ENCODE results near the gene NTN4. TPM values are rescaled to one million over a fixed set of nuclear protein-coding genes. Genes with fewer than 3 reads are reported as not detected.

NTN4 gene
- polyA plus RNA-seq, 1 of the 3 experiments (the other 2 are of a cell fraction), result 0.08 TPM

- TF ChIP-seq ZBTB33 (IDR thresholded peaks at IDR 0.05; ENCODE audit: borderline replicate concordance, low read depth), result no peak
These were observed 163.7 kb downstream of the NTN4 start (continued) for GRCh38 chr12:95626854-95627253.

- no peak overlapping the region for H3K9ac ChIP-seq
- CTCF ChIA-PET, result interaction anchor here (1.2 to 3.3 kb wide), 3 partner anchors 185 to 193 kb away, joined by 3 to 15 read pairs (median 13); no protein-coding TSS in a partner anchor
These were observed 165.6 kb downstream of the NTN4 start for GRCh38 chr12:95625012-95625411.

More at GRCh38 chr12:95625012-95625411, 165.6 kb downstream of the NTN4 start:
- H3K36me3 ChIP-seq (replicated peaks in 1 of 2; ENCODE audit: control insufficient read depth in 1 of 2, insufficient read depth in 2 of 2, low read length in 1 of 2), result no peaks in the 10 kb centered on the region
- H3K4me2 ChIP-seq, result no peak overlapping the region
- no peak for DNase-seq
- H3K9me2 ChIP-seq, result no peaks in the 10 kb centered on the region
- no peaks in the 10 kb centered on the region for H3F3A ChIP-seq (replicated peaks; ENCODE audit: insufficient read depth)
- no peak for TF ChIP-seq EZH2phosphoT487 (IDR thresholded peaks at IDR 0.05; ENCODE audit: borderline replicate concordance, low read depth)
- no peak for TF ChIP-seq CHD2 (IDR thresholded peaks at IDR 0.05; ENCODE audit: low read length, partially characterized antibody)
- TF ChIP-seq IRF3 (IDR thresholded peaks at IDR 0.05; ENCODE audit: low read depth, low read length), result no peak
- TF ChIP-seq SMC3 (IDR thresholded peaks at IDR 0.05; ENCODE audit: low read depth, low read length), result no peak
- TF ChIP-seq USF1 (IDR thresholded peaks at IDR 0.05; ENCODE audit: borderline replicate concordance, low read depth), result no peak
- TF ChIP-seq MAX (IDR thresholded peaks at IDR 0.05; ENCODE audit: low read depth), result no peak
- TF ChIP-seq RFX5 (IDR thresholded peaks at IDR 0.05; ENCODE audit: low read length), result no peak
- TF ChIP-seq TEAD4 (IDR thresholded peaks at IDR 0.05; ENCODE audit: borderline replicate concordance, insufficient read depth), result no peak
- TF ChIP-seq YY1 (IDR thresholded peaks at IDR 0.05; ENCODE audit: low read depth), result no peak
- no peak for TF ChIP-seq NFIC (IDR thresholded peaks at IDR 0.05; ENCODE audit: borderline replicate concordance)
- no peak for TF ChIP-seq FOXM1 (IDR thresholded peaks at IDR 0.05; ENCODE audit: low read depth)
- no peak for TF ChIP-seq FOXJ3 (CRISPR knock-in tag; IDR thresholded peaks at IDR 0.05)
- 69% methylated on average over 4 of the region's 4 CpGs for WGBS (ENCODE audit: low lambda C conversion rate)
- no peaks in the 10 kb centered on the region for H3K4me1 ChIP-seq (ENCODE audit: control insufficient read depth in 1 of 2, insufficient read depth in 2 of 2, low read depth in 1 of 2, low read length in 1 of 2)
- POLR2A ChIA-PET, result no interaction called here
- no peak overlapping the region for H3K27ac ChIP-seq (ENCODE audit: low read depth in 2 of 2, low read length in 1 of 2)
- no peaks in the 10 kb centered on the region for H3K27me3 ChIP-seq (ENCODE audit: insufficient read depth)
- H3K79me2 ChIP-seq (ENCODE audit: insufficient read depth), result no peaks in the 10 kb centered on the region
- H2AFZ ChIP-seq (ENCODE audit: low read depth), result no peak overlapping the region
- H3K9me3 ChIP-seq, result no peaks in the 10 kb centered on the region
- H3K4me3 ChIP-seq (ENCODE audit: low read depth in 2 of 2, low read length in 1 of 2), result no peak overlapping the region
- H4K20me1 ChIP-seq (ENCODE audit: insufficient read depth), result no peaks in the 10 kb centered on the region
